GM19025 (cell line): ENCODE data around the gene PHF23.
"Not testable (repeated sequence)": the region's sequence is repeated elsewhere in the genome, so short reads cannot be mapped to it uniquely, and the experiment has no call there.

Source experiments
- ATAC-seq: cut with Tn5 transposase; IDR thresholded peaks from one replicate; pipeline ENCODE4 v1.9.1; 2021; ENCODE audit warnings: mild to moderate bottlenecking, low read depth, moderate library complexity; ENCODE audit not compliant: unreplicated experiment

Gene PHF23

GRCh38 chr17:7259555-7259889 is 20.3 kb upstream of the PHF23 start:
- no peak for ATAC-seq

GRCh38 chr17:7258731-7259554 is 19.7 kb upstream of the PHF23 start:
- no peak for ATAC-seq

GRCh38 chr17:7256766-7257456 is 17.7 kb upstream of the PHF23 start:
- no peak for ATAC-seq

- ATAC-seq = no peak
These were observed 15.3 kb upstream of the PHF23 start for GRCh38 chr17:7254511-7254910.

GRCh38 chr17:7253082-7253481 is 13.8 kb upstream of the PHF23 start:
- no peak for ATAC-seq

GRCh38 chr17:7252176-7253043 is 13.2 kb upstream of the PHF23 start, which contains the start of gene ELP5:
TSS of gene ELP5 (plus strand) at chr17:7252215. CDS start at chr17:7252551, 336 bp downstream.
- peak; percentile 27 for ATAC-seq

GRCh38 chr17:7251661-7252175 is 12.5 kb upstream of the PHF23 start, which contains the start of gene CTDNEP1:
TSS of gene CTDNEP1 (minus strand) at chr17:7251734. CDS start at chr17:7251296, 438 bp downstream.
- ATAC-seq = peak; percentile 89

GRCh38 chr17:7250695-7251627 is 11.7 kb upstream of the PHF23 start:
- ATAC-seq = no peak

- ATAC-seq = no peak
These were observed 10.6 kb upstream of the PHF23 start for GRCh38 chr17:7249830-7250229.

DNA sequence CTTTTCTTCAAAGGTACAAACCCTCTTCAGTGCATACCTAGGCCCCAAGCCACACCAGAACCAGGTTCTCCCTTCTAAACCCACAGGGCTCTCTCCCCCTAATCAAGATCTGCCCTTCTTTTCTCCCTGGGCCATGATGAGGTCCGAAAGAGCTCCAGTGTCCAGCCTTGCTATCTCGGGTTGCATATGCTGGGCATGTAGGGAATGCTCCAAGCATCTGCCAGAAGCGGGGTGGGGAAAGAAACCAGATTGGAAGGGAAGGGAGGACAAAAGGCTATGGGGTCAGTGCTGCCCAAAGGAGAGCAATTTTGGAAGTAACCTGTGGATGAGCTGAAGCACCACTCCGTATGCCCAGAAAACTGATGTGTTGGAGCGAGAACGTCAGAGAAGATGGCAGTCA is 10.0 kb upstream of the PHF23 start:
- ATAC-seq = no peak

- no peak for ATAC-seq
These were observed 9.5 kb upstream of the PHF23 start for GRCh38 chr17:7248796-7249195.

GRCh38 chr17:7246779-7247178 is 7.5 kb upstream of the PHF23 start:
- no peak for ATAC-seq

- not testable (repeated sequence) for ATAC-seq
These were observed 4.6 kb upstream of the PHF23 start for GRCh38 chr17:7243838-7244237.

GRCh38 chr17:7243453-7243729 is 4.1 kb upstream of the PHF23 start:
- no peak for ATAC-seq

GRCh38 chr17:7242717-7243452 is 3.6 kb upstream of the PHF23 start:
- ATAC-seq = peak; percentile 49

GRCh38 chr17:7241783-7242716 is 2.8 kb upstream of the PHF23 start, which contains the start of gene GABARAP:
TSS of gene GABARAP (minus strand) at chr17:7242449. CDS start at chr17:7242330, 119 bp downstream.
- ATAC-seq = no peak

DNA sequence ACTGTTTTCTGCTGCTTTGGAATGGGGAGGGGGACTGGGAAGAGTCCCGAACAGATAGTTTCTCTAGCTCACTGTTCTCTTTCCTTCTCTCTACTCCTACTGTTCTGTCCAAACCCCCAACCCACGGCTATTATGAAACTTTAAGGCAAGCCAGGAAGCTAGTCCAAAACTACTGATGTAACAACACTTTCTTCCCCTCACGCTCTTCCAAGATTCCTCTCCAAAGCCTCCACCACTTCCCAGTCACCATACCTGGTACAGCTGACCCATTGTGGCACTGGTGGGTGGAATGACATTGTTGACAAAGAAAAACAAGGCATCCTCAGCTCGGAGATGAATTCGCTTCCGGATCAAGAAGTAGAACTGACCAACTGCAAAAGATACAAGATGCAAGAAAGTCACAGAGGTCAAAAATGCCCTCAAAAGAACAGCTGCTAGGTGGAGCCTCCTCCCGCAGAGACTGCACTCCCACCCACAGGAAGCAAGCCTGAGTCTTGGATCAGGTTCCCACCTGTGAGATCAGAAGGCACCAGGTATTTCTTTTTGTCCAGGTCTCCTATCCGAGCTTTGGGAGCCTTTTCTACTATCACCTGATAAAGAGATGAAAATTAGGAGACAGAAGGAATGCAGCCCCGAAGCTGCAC is 2.0 kb upstream of the PHF23 start:
- ATAC-seq = no peak
